Measurements from ENCODE around the gene LARGE2.

DNA sequence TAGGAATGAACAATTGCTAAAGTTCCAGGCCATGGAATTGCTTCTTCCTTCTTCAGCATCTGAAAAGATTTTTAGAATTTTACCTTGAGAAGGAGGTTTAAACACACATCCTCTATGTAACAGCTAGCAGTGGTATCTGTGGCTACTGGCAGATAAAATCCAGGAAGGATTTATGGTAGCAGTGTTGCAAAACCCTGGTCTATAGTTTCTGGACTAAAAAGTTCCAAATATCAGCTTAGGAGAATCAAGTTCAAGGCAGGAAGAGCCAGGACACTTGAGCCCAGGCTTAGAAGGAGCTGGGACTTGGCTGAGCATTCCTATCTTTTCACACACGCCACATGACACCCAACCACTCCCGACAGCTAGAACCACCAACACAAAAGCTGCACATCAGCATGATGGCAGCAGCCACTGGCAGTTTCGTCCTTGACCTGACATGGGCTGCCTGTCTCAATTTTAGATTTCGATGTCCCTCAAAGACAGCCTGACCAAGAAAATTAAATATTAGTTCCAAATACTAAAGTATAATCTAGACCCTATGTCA is 14.1 kb downstream of the LARGE2 start:
- TF ChIP-seq, protein P1, sequence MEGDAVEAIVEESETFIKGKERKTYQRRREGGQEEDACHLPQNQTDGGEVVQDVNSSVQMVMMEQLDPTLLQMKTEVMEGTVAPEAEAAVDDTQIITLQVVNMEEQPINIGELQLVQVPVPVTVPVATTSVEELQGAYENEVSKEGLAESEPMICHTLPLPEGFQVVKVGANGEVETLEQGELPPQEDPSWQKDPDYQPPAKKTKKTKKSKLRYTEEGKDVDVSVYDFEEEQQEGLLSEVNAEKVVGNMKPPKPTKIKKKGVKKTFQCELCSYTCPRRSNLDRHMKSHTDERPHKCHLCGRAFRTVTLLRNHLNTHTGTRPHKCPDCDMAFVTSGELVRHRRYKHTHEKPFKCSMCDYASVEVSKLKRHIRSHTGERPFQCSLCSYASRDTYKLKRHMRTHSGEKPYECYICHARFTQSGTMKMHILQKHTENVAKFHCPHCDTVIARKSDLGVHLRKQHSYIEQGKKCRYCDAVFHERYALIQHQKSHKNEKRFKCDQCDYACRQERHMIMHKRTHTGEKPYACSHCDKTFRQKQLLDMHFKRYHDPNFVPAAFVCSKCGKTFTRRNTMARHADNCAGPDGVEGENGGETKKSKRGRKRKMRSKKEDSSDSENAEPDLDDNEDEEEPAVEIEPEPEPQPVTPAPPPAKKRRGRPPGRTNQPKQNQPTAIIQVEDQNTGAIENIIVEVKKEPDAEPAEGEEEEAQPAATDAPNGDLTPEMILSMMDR (IDR thresholded peaks at IDR 0.05), result no peak
- TF ChIP-seq POLR2A (IDR thresholded peaks at IDR 0.05) (no peak), EP300 (IDR thresholded peaks at IDR 0.05) (no peak), POLR2AphosphoS5 (IDR thresholded peaks at IDR 0.05) (no peak)
